Measurements from ENCODE around the gene CCDC198.

Gene CCDC198, protein sequence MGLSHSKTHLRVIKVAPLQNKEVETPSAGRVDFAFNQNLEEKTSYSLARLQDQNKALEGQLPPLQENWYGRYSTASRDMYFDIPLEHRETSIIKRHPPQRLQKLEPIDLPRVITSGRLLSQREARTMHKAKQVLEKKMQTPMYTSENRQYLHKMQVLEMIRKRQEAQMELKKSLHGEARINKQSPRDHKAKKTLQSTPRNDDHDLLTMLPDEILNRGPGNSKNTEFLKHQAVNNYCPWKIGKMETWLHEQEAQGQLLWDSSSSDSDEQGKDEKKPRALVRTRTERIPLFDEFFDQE

GRCh38 chr14:57493467-57494181, at the start of gene CCDC198:
TSS of gene CCDC198 (minus strand) at chr14:57493857. CDS start at chr14:57493715, 142 bp downstream.
- Mint-ChIP-seq H3K36me3 (ENCODE audit: low read depth) (no peaks in the 10 kb centered on the region), H3K4me3 (no peak within 1 kb of the TSS), H3K4me1 (ENCODE audit: low read depth) (no peaks in the 10 kb centered on the region), H3K27ac (no peak within 1 kb of the TSS), H3K9me3 (no peaks in the 10 kb centered on the region), H3K27me3 (ENCODE audit: low read depth) (peaks cover 14% of the 10 kb centered on the region)

DNA sequence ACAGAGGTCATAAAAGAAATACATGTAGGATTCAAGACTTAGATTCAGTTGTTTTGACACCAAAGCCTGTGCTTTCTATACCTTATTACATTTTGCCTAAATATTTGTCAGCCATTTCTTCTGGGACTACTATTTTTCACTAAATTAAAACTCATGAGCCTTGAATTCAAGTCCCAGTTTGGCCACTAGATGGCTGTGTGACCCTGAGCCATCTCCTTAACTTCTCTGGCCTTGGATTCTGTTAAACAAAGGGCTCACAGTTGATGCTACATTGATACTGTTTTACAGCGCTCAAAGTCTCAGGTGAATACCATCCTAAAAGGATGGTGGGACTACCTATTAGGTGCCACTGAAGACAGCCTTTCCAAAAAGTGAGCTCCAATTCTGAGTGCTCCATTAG, 39.6 kb upstream of the CCDC198 start:
- Mint-ChIP-seq H3K4me3 (no peak overlapping the region), H3K36me3 (ENCODE audit: low read depth) (no peaks in the 10 kb centered on the region), H3K9me3 (no peaks in the 10 kb centered on the region), H3K4me1 (ENCODE audit: low read depth) (no peaks in the 10 kb centered on the region), H3K27me3 (ENCODE audit: low read depth) (no peaks in the 10 kb centered on the region), H3K27ac (no peak overlapping the region)

DNA sequence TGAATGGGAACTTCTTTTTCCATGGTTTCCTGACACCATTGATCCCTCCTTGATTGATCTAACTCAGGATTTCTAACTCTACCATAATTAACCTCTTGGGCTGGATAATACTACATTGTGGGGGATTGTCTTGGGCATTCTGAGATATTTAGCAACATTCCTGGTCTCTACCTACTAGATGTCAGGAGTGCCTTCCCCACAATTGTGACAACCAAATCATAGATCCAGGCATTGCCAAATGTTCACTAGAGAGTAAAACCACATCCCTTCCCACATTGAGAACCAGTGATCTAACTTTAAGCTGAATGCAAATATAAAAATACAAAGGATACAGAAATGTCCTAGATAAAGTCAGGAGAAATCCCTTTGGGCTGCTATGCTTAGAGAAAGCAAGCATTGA, 36.9 kb upstream of the CCDC198 start:
- no peaks in the 10 kb centered on the region for H3K9me3 Mint-ChIP-seq
- H3K27me3 Mint-ChIP-seq (ENCODE audit: low read depth): no peaks in the 10 kb centered on the region
- H3K27ac Mint-ChIP-seq: no peak overlapping the region
- no peak overlapping the region for H3K4me3 Mint-ChIP-seq
- H3K36me3 Mint-ChIP-seq (ENCODE audit: low read depth): no peaks in the 10 kb centered on the region
- no peaks in the 10 kb centered on the region for H3K4me1 Mint-ChIP-seq (ENCODE audit: low read depth)

DNA sequence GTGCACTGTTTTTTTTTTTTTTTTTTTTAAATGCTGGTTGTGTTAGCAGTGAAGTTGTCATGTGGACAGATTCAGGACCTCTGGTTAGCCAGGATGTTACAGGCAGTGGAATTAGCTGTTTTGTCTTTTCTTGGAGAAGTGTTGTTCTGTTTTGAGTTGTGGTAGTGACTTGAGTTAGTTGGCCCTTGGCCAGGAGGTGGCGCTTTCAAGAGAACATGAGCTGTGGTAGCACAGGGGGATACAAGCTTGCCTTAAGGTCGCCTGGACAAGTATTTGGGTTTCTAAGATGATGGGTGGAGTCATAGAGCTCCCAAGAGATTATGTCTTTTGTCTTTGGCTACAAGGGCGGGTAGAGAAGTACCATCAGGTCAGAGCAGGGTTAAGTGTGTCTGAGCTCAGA, 33.3 kb upstream of the CCDC198 start:
- no peaks in the 10 kb centered on the region for H3K4me1 Mint-ChIP-seq (ENCODE audit: low read depth)
- no peak overlapping the region for H3K4me3 Mint-ChIP-seq
- H3K27me3 Mint-ChIP-seq (ENCODE audit: low read depth): no peaks in the 10 kb centered on the region
- peaks cover 9% of the 10 kb centered on the region for H3K9me3 Mint-ChIP-seq
- H3K27ac Mint-ChIP-seq: no peak overlapping the region
- no peaks in the 10 kb centered on the region for H3K36me3 Mint-ChIP-seq (ENCODE audit: low read depth)

DNA sequence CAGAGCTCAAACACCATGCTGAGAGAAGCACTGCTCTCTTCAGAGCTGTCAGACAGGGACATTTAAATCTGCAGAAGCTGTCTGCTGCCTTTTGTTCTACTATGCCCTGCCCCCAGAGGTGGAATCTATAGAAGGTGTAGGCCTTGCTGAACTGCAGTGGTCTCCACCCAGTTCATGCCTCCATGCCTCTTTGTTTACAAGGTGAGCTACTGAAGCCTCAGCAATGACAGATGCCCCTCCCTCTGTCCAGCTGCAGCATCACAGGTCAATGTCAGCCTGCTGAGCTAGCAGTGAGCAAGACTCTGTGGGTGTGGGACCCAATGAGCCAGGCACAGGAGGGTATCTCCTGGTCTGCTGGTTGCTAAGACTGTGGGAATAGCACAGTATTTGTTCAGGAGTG, 25.4 kb upstream of the CCDC198 start:
- Mint-ChIP-seq H3K27me3 (ENCODE audit: low read depth) (no peaks in the 10 kb centered on the region), H3K9me3 (peaks cover 13% of the 10 kb centered on the region), H3K4me3 (no peak overlapping the region), H3K27ac (no peak overlapping the region), H3K4me1 (ENCODE audit: low read depth) (no peaks in the 10 kb centered on the region), H3K36me3 (ENCODE audit: low read depth) (no peaks in the 10 kb centered on the region)

DNA sequence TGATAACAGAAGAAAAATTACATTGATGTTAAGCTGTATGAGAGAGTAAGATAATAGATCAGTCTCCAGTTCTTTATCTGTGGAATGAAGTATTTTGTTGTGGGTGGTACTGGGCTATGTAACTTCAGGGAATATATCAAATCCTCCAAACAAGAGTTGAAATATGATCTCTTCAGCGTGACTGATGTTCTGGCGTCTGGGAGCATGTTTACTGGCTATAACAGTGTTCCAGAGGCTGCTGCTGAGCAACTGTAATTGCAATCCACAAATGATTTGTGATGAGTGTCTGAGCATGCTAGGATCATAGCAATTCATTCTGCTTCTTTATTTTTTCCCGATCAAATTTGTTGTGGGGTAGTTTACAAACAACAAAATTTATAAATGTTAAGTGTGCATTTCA, 18.6 kb upstream of the CCDC198 start:
- Mint-ChIP-seq H3K27me3 (ENCODE audit: low read depth) (no peaks in the 10 kb centered on the region), H3K4me3 (no peak overlapping the region), H3K36me3 (ENCODE audit: low read depth) (no peaks in the 10 kb centered on the region), H3K9me3 (peaks cover 4% of the 10 kb centered on the region), H3K27ac (no peak overlapping the region), H3K4me1 (ENCODE audit: low read depth) (no peaks in the 10 kb centered on the region)

DNA sequence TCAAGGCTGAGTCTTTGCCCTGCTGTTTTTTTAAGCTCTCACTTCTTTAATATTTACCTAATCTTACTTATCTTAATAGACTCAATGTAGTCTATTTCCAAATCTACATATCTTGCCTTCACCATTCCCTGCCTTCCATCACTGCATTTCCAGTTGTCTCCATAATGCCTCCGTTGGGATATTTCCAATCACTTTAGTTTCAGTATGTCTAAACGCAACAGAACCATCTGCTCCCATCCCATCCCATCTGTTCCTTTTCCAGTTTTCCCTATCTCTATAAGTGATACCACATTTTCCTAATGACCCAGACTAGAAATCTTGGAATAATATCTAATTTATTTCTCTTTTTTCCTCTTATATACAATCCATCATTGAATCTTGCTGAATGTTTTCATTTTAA, 15.1 kb upstream of the CCDC198 start:
- Mint-ChIP-seq H3K27me3 (ENCODE audit: low read depth) (no peaks in the 10 kb centered on the region), H3K36me3 (ENCODE audit: low read depth) (no peaks in the 10 kb centered on the region), H3K27ac (no peak overlapping the region), H3K4me3 (no peak overlapping the region), H3K9me3 (no peaks in the 10 kb centered on the region), H3K4me1 (ENCODE audit: low read depth) (no peaks in the 10 kb centered on the region)

GRCh38 chr14:57502586-57503254, 9.1 kb upstream of the CCDC198 start:
- Mint-ChIP-seq H3K36me3 (ENCODE audit: low read depth) (no peaks in the 10 kb centered on the region), H3K4me3 (no peak overlapping the region), H3K27ac (no peak overlapping the region)

GRCh38 chr14:57501039-57501557, 7.4 kb upstream of the CCDC198 start:
- no peaks in the 10 kb centered on the region for H3K27me3 Mint-ChIP-seq (ENCODE audit: low read depth)
- H3K4me1 Mint-ChIP-seq (ENCODE audit: low read depth): no peaks in the 10 kb centered on the region
- no peaks in the 10 kb centered on the region for H3K36me3 Mint-ChIP-seq (ENCODE audit: low read depth)
- H3K9me3 Mint-ChIP-seq: no peaks in the 10 kb centered on the region
- no peak overlapping the region for H3K4me3 Mint-ChIP-seq
- no peak overlapping the region for H3K27ac Mint-ChIP-seq

More at GRCh38 chr14:57502586-57503254, 9.1 kb upstream of the CCDC198 start:
- Mint-ChIP-seq H3K27me3 (ENCODE audit: low read depth) (no peaks in the 10 kb centered on the region), H3K9me3 (no peaks in the 10 kb centered on the region), H3K4me1 (ENCODE audit: low read depth) (no peaks in the 10 kb centered on the region)

DNA sequence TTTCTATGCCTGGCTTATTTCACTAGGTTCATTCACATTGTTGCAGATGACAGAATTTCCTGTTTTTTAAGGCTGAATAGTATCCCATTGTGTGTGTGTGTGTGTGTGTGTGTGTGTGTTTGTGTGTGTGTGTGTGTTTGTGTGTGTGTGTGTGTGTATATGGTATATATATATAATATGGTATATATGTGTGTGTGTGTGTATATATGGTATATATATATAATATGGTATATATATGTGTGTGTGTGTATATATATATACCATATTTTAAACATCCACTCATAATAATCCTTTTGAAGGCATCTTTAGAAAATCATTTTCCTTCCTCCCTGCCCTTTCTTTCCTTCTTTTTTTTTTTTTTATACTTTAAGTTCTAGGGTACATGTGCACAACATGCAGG, 5.0 kb upstream of the CCDC198 start:
- Mint-ChIP-seq H3K36me3 (ENCODE audit: low read depth) (no peaks in the 10 kb centered on the region), H3K27ac (no peak overlapping the region), H3K27me3 (ENCODE audit: low read depth) (peaks cover 4% of the 10 kb centered on the region), H3K9me3 (no peaks in the 10 kb centered on the region), H3K4me3 (no peak overlapping the region), H3K4me1 (ENCODE audit: low read depth) (no peaks in the 10 kb centered on the region)

- no peaks in the 10 kb centered on the region for H3K9me3 Mint-ChIP-seq
- no peaks in the 10 kb centered on the region for H3K36me3 Mint-ChIP-seq (ENCODE audit: low read depth)
- H3K4me1 Mint-ChIP-seq (ENCODE audit: low read depth): no peaks in the 10 kb centered on the region
- H3K4me3 Mint-ChIP-seq: no peak overlapping the region
- H3K27ac Mint-ChIP-seq: no peak overlapping the region
- H3K27me3 Mint-ChIP-seq (ENCODE audit: low read depth): peaks cover 8% of the 10 kb centered on the region
Observed at GRCh38 chr14:57498035-57498434, 4.4 kb upstream of the CCDC198 start.

GRCh38 chr14:57495416-57495815, 1.8 kb upstream of the CCDC198 start:
- no peaks in the 10 kb centered on the region for H3K4me1 Mint-ChIP-seq (ENCODE audit: low read depth)

GRCh38 chr14:57492859-57493258, 798 bp downstream of the CCDC198 start:
- no peaks in the 10 kb centered on the region for H3K36me3 Mint-ChIP-seq (ENCODE audit: low read depth)
- no peaks in the 10 kb centered on the region for H3K4me1 Mint-ChIP-seq (ENCODE audit: low read depth)
- H3K4me3 Mint-ChIP-seq: no peak overlapping the region
- H3K27ac Mint-ChIP-seq: no peak overlapping the region
- H3K27me3 Mint-ChIP-seq (ENCODE audit: low read depth): peaks cover 14% of the 10 kb centered on the region
- H3K9me3 Mint-ChIP-seq: no peaks in the 10 kb centered on the region

More at GRCh38 chr14:57495416-57495815, 1.8 kb upstream of the CCDC198 start:
- Mint-ChIP-seq H3K9me3 (no peaks in the 10 kb centered on the region), H3K36me3 (ENCODE audit: low read depth) (no peaks in the 10 kb centered on the region), H3K27ac (no peak overlapping the region), H3K27me3 (ENCODE audit: low read depth) (peaks cover 8% of the 10 kb centered on the region), H3K4me3 (no peak overlapping the region)

- no peak overlapping the region for H3K27ac Mint-ChIP-seq
- H3K27me3 Mint-ChIP-seq (ENCODE audit: low read depth): peaks cover 14% of the 10 kb centered on the region
- H3K4me3 Mint-ChIP-seq: no peak overlapping the region
- H3K9me3 Mint-ChIP-seq: no peaks in the 10 kb centered on the region
- H3K4me1 Mint-ChIP-seq (ENCODE audit: low read depth): no peaks in the 10 kb centered on the region
- H3K36me3 Mint-ChIP-seq (ENCODE audit: low read depth): no peaks in the 10 kb centered on the region
Observed at GRCh38 chr14:57491640-57492039, 2.0 kb downstream of the CCDC198 start.

- no peaks in the 10 kb centered on the region for H3K36me3 Mint-ChIP-seq (ENCODE audit: low read depth)
- no peaks in the 10 kb centered on the region for H3K4me1 Mint-ChIP-seq (ENCODE audit: low read depth)
- H3K4me3 Mint-ChIP-seq: no peak overlapping the region
- H3K27ac Mint-ChIP-seq: no peak overlapping the region
- no peaks in the 10 kb centered on the region for H3K9me3 Mint-ChIP-seq
- H3K27me3 Mint-ChIP-seq (ENCODE audit: low read depth): peaks cover 6% of the 10 kb centered on the region
Observed at GRCh38 chr14:57487771-57488170, 5.9 kb downstream of the CCDC198 start.

Measured in T-helper 1 cell treated with Interleukin-12 subunit alpha and Interleukin-12 subunit beta and Interleukin-4 antibody, amounts not matched to agents 30 μg/mL and 1 μg/mL, for 36 hours (primary cell).